NCI-H82 treated with DMSO at 0.1 percent for 48 hours (cell line): Measurements from ENCODE around the gene DMGDH.

Source experiments
- DNase-seq: peaks from one replicate; lab custom pipeline; 2025; ENCODE audit not compliant: unreplicated experiment; lab: John Stamatoyannopoulos, UW

Gene DMGDH

DNA sequence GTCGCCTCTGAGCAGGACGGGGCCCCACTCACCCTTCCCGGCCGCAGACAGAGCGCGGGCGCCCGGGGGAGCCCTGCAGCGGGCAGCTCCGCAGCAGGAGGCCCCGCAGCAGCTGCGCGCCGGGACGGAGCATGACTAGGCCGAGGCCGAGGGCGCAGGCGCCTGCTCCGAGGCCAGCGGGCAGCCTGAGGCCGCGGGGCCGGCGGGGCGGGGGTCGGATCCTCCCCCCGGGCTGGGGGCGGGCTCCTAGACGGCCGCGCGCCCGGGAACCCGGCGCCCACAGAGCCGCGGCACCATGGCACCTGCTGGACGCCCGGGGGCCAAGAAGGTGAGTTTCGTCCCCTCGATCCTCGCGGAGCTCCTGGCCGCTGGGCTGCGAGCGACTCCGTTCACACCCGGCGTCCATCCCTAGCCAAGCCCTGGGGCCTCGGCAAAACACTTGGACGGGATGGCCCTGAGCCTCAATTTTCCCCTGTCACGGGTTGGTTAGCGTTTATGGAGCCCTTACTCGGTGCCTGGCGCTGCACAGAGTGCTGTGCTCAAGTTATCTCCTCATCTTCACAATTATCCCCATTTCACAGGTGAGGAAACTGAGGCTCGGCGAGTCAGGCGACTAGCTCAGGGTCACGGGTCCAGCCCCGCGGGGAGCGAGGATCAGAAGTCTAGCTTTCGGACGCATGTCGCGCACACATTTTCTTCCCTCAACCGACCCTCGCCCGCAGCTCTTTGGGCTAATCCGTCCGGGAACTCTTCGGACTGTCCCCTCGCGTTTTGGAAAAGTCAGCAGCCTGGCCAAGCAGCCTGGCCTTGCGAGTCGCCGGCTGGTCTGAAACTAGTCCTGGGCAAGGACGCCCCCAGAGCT, at the start of gene DMGDH, which contains the start of gene BHMT2:
Gene DMGDH (minus strand): TSS at position 187 of the 862 bp plus-strand sequence. CDS start 54 bp downstream, at position 133.
Gene BHMT2 (plus strand): TSS at position 280 of the 862 bp plus-strand sequence. CDS start 16 bp downstream, at position 296.
- no peak for DNase-seq

DNA sequence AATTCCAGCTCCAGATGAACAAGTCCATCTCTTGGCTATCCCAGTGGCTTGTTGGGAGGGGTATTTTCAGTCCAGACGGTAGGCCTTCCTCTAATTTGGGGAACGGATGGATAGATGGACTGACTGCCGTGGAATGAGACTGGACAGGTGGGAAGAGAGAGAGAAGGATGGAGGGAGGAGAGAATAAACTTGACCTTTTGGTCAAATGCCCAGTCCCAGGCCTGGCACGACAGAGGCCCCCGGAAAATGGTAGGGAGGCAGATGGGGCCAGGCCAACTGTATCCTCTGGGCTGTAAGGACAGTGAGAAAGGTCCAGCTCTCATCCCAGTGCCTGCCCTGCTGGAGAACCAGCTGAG, 43.2 kb upstream of the DMGDH start:
- no peak for DNase-seq

DNA sequence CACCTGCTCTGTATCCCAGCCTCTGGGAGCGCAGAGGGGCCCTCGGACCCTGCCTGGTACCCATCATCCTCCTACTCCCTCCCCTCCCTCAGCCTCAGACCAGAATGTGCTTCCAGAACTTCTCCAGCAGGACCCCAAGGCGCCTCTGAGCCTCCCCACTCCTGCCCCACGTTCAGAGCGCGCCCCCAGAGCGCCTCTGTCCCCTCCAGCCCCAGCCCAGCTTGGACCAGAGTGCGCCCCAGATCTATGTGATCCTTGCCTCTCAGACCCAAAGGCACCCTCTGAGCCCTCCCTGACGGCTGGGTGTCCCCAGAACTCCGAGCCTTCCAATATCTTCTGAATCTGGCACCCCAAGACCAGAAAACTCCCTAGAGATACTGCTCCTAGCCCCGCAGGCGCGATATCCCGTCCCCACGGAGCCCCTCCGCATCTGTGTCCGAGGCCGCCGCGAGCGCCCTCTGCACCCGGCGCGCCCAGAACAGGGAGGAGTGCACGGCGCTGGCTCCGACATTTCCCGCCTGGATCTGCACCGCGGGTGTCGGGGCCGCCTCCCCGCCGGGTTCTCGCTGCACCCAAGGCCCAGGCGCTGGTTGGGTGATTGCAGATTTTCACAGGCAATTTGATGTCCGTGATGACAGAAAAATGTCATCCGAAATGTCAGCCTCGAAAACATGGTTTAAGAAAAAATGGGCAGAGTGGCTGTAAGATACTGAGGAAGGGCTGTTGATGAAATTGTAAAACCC, 42.7 kb upstream of the DMGDH start:
- DNase-seq = no peak

DNA sequence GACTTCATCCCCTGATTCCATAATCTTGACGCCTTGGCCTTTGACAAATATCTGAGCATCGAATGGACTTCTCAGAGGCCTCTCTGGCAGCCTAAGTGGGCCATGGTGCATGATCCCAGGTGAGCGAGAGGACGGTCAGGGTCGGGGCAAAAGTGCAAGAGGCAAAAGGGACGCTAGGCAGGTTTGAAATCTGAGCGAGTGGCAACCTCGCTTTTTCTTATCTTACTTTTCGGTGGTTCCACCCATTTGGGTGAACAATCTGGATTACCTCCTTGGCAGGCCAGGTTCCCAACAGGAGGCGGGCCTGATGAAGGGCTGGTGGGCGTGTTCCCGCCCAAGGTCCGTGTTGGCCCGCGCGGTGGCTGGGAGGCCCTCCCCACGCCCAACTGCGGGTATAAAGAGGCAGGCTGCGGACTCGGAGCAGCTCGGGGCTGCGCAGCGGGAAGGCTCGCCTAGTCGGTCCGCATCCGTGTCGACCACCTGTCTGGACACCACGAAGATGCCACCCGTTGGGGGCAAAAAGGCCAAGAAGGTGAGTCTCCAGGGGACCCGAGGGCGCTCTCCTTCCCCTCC, 42.0 kb upstream of the DMGDH start, which contains the start of gene BHMT:
Gene BHMT (plus strand): TSS at position 423 of the 573 bp plus-strand sequence. CDS start 77 bp downstream, at position 500.
- no peak for DNase-seq

DNA sequence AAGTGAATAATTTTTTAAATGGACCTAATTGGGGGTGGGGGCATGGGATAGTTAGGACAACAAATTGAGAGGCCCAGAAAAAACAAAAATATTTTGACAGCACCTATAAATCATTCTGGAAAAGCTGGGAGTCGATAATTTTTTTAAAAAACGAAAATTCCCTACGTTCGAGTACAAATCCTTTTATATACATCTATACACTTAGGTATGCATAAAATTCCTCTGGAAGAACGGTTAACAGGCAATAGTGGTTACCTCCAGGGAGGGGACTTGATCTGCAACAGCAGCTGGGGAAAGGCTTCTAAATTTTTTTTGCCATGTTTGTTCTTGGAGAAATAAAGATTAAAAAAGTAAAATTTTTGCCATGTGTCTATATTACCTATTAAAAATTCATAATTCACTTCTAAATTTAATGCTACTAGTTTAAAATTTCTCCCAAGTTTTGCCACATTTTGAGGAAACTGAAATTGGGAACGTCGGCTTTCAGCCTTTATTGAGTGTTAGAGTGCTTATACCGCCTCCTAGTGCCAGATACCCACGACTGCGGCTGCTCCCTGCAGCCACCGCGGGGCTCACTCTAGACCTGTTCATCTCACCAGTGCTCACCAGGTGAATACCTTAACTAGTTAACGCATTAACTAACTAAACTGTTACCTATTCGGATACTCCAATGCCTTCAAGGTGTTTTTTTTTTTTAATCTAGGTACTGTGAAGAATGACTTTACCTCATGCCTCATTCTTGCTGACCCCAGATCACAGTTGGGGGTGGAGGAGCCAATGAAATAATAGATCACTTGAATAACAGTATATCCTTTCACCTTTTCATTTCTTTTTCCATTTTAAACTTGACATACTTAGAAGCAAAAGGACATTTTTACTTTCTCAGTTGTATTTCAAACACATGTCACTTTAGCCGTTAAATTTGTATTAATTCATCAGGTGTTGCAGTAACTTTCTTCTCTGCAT, 40.3 kb upstream of the DMGDH start:
- DNase-seq = no peak

DNA sequence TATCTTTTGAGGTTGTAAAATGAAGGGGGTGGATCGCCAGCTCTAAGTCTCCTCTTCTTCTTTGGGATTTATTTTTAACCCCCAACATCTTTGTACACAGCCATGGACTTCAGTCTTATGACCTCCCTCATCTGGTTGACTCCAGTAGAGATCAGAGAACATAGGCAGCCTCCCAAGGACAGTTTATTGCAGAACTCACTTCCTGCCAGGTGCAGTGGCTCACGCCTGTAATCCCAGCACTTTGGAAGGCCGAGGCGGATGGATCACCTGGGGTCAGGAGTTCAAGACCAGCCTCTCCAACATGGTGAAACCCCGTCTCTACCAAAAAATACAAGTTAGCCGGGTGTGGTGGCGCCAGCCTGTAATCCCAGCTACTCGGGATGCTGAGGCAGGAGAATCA, 39.3 kb upstream of the DMGDH start:
- DNase-seq = no peak

DNA sequence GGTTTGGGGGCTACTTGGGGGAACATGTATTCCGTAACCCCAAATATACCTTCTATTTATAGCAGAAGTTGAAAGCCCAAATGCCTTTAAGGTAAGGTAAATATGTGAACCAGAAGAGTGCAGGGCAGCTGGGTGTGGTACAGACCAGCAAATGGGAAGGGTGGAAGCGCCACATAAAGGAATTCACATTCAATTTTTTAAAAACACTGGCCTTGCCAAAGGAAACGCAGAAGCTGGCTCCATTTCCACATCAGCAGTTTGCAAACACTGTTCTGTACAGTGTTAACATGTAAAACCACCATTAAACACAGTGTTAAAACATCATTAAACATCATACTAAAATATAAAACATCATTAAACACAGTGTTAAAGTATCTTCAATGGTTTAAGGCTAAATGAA, 38.6 kb upstream of the DMGDH start:
- no peak for DNase-seq

DNA sequence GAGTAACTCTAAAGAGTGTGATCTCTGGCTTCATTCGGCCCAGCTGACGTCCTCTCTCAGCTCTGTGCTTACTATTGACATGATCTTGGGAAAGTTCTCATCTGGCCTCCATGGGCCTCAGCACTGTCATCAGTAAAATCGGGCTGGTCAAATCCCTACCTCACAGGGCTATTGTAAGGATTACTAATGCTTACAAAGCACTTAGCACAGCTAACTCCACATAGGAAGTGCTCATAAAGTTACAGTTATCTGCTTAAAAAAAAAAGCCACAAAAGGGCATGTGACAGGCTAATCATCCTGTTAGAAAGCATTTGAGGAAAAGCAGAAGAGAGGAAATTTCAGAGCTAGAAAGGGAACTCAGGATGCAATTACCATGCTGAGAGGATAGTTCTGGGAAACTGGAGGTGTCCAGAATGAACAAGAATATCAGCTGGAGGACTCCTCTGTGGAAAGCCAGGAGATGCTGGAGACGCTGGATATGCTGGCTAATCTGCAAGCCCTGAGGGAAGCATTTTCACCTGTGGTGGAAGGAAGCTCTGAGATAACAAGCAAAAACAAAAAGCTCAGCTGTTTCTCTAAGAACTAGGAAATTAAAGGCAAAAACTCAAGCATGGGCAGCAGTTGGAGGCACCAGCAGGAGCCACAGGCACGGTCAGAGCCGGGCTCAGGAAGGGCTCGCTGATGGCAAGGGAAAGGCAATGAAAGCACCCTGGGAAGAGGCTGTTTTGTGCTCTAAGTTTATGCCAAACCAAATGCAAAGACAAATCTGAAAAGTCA, 37.7 kb upstream of the DMGDH start:
- DNase-seq = peak; percentile 5

DNA sequence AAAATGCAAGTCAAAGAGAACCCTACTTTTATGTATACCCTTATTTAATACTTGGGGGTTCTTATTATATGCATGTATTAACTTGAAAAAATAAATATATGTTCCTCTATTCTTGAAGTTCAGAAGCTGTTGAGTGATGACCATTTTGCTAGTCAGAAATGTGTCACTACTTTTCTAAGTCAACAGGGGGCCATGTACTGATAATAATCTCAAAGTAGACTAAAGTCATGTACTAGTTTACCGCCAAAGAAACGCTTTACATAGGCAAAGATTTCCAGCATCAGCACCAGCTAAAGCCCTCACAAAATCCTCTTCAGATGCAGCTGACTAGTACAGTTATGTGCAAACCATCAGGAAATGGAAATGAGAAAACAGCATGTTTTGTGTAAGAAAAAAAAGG, 36.4 kb upstream of the DMGDH start:
- no peak for DNase-seq

DNA sequence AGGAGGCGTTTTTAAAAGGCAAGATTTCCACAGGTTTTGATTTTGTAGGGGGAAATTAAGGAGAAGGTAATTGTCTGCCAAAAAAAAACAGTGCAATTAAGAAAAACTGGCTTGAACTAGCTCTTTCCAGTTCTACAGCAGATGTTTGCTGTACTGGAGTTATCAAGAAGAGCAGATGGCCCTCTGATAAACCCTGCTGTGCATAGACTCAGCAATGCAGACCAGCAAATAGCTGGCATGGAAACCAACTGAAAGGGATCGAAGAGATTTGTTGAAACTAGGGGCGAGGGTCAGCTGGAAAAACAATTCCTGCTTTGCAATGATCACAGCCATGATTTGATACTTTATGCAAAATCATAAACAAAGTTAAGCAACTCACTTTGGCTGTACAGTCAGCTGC, 24.3 kb upstream of the DMGDH start:
- DNase-seq = peak; percentile 74

DNA sequence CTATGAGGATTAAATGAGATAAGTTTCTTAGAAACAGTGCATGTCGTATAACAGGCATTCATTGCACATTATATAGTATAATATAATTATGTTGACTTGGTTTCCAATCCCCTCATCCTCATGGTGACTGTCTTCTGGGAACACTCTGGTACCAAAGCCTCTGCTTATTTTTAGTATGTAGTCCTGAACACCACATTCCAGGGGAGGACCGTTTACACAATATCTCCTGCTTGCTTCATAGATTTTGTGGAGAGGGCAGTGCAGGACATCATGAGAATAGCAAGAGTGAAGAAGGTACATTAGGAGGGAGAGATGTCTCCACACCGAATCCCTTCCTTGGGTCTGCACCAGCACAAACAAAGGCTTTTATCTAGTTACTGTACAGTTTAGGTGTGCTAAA, 21.6 kb upstream of the DMGDH start:
- DNase-seq = no peak

DNA sequence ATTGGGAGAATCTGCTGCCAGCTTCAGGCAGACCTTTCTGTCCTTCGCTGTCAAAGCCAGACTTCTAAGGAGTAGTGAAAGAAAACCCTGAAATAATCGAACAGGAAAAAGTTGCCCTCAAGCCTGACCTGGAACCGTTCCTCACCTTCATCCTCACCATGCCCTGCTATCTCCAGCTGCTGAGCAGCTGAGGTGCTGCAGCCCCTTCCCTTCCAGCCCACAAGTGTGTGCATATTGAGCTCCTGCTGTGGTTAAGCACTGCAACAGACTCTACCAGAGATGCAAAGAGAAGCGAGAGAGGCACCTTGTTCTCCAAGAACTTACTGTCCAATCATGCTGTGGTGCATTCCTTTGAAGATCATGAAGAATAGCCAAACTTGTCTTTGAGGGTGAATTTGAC, 19.0 kb upstream of the DMGDH start:
- DNase-seq = no peak

DNA sequence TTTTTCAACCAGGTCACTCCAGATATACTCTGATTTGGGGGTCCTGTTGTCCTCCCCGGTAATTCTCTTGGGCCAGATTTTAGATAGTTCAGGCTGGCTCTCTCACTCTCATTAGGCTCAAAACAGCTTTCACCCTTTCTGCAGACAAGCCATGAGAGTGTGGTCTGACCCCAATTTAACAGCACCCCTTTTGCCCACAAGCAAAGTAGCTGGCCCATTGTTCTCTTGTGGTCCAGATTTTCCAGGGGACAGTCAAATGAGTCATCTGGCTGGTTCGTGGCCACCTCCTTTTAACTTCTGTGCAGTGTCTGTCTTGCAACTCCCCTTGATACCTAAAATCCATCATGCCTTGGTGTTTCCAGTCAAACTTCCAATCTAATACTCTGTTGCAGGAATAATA, 16.6 kb upstream of the DMGDH start:
- no peak for DNase-seq

DNA sequence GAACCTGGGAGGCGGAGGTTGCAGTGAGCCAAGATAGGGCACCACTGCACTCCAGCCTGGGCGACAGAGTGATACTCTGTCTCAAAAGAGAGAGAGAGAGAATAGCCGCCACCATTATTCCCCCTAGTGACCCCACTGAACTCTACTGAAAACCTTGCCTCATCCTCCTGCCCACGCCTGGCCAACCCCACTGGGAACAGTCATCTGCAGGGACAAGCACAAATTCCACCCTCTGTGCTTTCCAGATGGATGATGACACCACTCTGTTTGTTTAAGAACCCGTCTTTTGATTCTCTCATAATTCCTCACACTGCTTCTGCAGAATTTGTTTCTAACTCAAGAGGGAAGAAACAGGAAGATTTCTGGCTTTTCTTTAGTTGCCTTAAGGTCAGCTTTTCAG, 12.3 kb upstream of the DMGDH start:
- DNase-seq = no peak

DNA sequence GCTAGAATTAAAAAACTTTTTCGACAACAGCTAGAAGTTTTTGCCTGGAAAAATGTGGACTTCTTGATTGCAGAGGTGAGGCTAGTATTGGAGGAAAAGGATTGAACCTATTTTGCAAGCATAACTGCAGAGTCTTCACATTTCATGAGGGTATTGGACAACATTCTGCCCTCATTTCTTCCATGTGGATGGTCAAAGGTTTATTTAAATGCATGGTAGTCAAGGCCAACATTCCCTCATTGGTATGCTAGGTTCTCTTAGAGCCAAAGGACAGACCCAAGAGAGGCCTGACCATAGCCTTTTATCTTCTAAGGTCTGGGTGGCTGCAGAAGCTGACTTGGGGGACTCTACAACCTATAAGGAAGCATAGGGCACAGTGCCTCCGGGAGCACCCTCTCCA, 11.3 kb upstream of the DMGDH start:
- no peak for DNase-seq

DNA sequence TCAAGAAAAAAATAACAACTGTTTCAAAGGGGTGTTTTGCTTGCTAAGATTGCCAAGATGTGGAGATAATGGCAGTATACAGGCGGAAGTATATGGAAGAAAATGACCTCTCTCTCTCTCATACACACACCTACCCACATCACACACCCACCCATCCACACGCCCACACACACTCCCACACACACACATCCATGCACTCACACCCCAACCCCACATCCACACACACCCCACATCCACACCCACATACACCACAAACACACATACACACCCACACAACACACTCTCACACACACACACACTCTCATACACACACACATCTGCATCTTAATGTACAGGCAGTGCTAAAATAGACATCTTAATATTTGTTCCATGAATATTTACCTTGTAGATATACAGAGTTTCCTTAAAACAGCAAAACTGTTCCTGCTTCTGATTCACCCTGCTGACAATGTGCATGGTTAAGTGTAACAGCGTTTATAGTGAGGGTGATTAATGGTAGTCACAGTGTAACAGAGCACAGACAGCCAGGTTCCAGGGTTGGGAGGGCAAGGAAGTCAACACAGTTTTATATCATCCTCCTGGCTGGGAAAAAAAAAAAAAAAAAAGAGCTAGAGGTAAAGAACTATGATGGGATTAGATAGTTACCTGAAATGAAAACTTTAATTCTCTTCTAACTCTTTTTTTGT, 8.3 kb upstream of the DMGDH start:
- DNase-seq = no peak

DNA sequence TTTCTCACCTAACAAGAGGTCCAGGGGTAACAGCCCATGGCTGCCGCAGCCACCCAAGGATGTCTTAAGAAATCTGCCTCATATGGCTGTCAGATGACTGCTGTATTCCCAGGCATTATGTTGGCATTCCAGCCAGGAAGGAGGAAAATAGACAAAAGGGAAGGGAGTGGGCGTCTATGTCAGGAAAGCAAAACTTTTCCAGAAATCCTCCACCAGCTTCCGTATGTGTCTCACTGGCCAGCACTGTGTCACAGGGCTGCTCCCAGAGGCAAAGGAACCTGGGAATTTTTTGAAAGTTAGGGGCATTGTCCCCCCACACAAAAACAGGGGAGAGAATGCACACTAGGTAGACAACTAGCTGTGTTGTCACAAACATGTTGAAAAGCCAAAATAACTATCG, 7.3 kb upstream of the DMGDH start:
- no peak for DNase-seq

DNA sequence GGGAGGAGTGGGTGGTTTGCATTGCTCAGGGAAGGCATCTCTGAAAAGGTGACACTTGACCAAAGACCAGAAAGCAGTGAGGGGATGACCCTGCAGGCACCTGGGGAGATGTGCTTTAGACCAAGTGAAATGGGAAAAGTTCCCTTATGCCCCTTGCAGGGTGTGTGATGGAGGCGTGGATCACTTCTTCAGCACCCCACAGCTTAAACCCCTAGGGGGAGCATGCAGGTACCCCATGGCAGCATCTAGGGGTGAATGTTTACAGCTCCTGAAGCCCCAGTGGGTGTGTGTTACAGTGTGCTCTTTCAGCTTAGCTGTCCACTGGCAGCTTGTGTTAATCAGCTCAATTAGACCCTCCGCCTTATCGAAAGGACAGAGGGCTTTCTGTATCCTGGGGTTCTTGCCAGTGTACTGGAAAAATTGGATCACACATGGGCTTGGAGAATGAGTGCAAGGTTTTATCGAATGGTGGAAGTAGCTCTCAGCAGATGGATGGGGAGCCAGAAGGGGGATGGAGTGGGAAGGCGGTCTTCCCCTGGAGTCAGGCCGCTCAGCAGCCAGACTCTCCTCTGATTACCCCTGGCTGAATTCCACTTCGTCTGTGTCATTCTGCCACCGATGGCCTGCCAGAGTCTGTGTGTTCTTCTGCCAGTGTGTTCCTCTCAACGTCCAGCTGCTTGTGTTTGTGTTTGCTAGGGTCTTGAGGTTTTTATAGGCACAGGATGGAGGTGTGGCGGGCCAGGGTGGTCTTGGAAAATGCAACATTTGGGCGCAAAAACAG, 6.4 kb upstream of the DMGDH start:
- DNase-seq = peak; percentile 49

DNA sequence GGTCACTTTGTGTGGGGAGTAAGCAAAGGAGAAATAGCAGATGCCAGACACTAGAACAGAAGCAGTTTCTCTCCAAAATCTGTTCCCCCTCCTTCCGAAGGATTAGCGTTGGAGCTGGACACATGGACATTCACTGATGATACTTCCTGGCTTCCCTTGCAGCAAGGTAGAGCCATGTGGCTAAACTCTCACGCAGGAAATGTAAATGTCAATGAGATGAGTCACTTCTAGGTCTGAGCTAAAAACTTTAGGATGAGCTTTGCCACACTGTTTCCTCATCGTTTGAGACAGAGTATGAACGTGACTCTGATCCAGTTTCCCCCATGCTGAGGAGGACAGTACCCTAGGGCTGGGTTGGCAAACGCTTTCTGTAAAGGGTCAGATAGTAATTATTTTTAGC, 5.2 kb upstream of the DMGDH start:
- DNase-seq = no peak
